Endothelial cell of umbilical vein (primary cell): ENCODE measurements around the gene RNF187.

Experiments used
- CTCF ChIP-seq, 2 donors: IDR thresholded peaks; 1 replicate in 1 of 2; 2 replicates in 1 of 2; pipeline ENCODE4 v1.5.1; 2011; ENCODE audit warnings: low read length in 2 of 2, mild to moderate bottlenecking in 2 of 2, moderate library complexity in 2 of 2, control low read depth in 1 of 2, inconsistent platforms in 1 of 2, low read depth in 1 of 2; ENCODE audit not compliant: insufficient read depth in 1 of 2; ENCODE audit errors: extremely low read depth in 1 of 2
- EZH2 ChIP-seq: IDR thresholded peaks from 2 replicates; pipeline ENCODE4 v1.6.1; 2012; ENCODE audit warnings: borderline replicate concordance, low read depth, mild to moderate bottlenecking, moderate library complexity, low read length, inconsistent platforms; ENCODE audit not compliant: severe bottlenecking
- FOS ChIP-seq: IDR thresholded peaks from 2 replicates; pipeline ENCODE4 v1.6.1; 2011; ENCODE audit warnings: mild to moderate bottlenecking, low read length, moderate library complexity, borderline replicate concordance; ENCODE audit not compliant: insufficient read depth
- JUN ChIP-seq: IDR thresholded peaks from 2 replicates; pipeline ENCODE4 v1.6.1; 2011; ENCODE audit warnings: borderline replicate concordance, low read depth; ENCODE audit not compliant: insufficient read length, insufficient read depth
- MYC ChIP-seq: IDR thresholded peaks from one replicate; pipeline ENCODE4 v1.6.1; 2011; ENCODE audit warnings: mild to moderate bottlenecking, low read depth, low read length
- POLR2A ChIP-seq: IDR thresholded peaks from 2 replicates; pipeline ENCODE4 v1.6.1; 2012; ENCODE audit warnings: low read depth, mild to moderate bottlenecking, control low read depth, low read length
- POLR2AphosphoS5 ChIP-seq: IDR thresholded peaks from 2 replicates; pipeline ENCODE4 v1.6.1; 2012; ENCODE audit warnings: low read depth, mild to moderate bottlenecking, control low read depth, low read length, moderate library complexity; ENCODE audit not compliant: insufficient read depth
- TF ChIP-seq, protein P1 (sequence below): IDR thresholded peaks from 2 replicates; pipeline ENCODE4 v1.6.1; 2011; ENCODE audit not compliant: insufficient read depth, insufficient read length

GRCh38 chr1:228440761-228441500, 46.3 kb upstream of the RNF187 start:
- TF ChIP-seq CTCF (IDR thresholded peaks at IDR 0.05; ENCODE audit: extremely low read depth in 1 of 2, insufficient read depth in 1 of 2, low read depth in 1 of 2, low read length in 2 of 2), result no peak
- TF ChIP-seq EZH2, result no peak
- TF ChIP-seq, protein P1, sequence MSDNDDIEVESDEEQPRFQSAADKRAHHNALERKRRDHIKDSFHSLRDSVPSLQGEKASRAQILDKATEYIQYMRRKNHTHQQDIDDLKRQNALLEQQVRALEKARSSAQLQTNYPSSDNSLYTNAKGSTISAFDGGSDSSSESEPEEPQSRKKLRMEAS, result no peak
- TF ChIP-seq POLR2A, result no peak
- no peak for TF ChIP-seq POLR2AphosphoS5
- no peak for TF ChIP-seq FOS
- no peak for TF ChIP-seq JUN
- no peak for TF ChIP-seq MYC
